SU-DHL-6 (cell line): ENCODE measurements around the gene CAPN14.

Source experiments
- EZH2phosphoT487 ChIP-seq: fragments of 200-600 bp; sonication (generic), shearing (Covaris generic); conservative IDR thresholded peaks from 2 replicates; pipeline ENCODE4 v1.6.1; 2018; ENCODE audit warnings: mild to moderate bottlenecking, antibody characterized with exemption, low read length, moderate library complexity, mixed read lengths
- TF ChIP-seq, protein P1 (sequence below): fragments of 200-600 bp; sonication (generic); IDR thresholded peaks from one replicate; pipeline ENCODE4 v1.5.1; 2017; ENCODE audit warnings: antibody characterized with exemption, mild to moderate bottlenecking, low read length, moderate library complexity; ENCODE audit not compliant: insufficient read depth, poor library complexity, severe bottlenecking

DNA sequence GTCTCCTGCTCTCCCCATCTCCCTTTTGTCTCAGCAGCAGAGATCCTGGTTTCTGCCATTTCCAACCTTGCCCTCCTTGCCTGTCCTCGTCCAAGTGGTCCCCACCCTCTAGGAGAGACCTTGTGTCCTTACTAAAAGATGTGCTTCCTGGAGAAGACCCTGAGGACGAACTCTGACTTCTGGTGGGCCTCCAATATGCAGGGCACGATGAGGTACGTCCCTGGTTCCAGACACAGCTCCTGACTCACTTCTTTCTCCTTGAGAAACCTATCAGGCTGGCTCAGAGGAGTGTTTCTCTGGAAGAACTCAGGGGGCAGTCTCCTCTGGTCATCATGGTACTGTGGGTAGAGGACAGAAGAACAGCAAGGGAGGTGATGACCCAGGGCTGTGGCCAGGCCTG is 28.2 kb downstream of the CAPN14 start:
- TF ChIP-seq, protein P1, sequence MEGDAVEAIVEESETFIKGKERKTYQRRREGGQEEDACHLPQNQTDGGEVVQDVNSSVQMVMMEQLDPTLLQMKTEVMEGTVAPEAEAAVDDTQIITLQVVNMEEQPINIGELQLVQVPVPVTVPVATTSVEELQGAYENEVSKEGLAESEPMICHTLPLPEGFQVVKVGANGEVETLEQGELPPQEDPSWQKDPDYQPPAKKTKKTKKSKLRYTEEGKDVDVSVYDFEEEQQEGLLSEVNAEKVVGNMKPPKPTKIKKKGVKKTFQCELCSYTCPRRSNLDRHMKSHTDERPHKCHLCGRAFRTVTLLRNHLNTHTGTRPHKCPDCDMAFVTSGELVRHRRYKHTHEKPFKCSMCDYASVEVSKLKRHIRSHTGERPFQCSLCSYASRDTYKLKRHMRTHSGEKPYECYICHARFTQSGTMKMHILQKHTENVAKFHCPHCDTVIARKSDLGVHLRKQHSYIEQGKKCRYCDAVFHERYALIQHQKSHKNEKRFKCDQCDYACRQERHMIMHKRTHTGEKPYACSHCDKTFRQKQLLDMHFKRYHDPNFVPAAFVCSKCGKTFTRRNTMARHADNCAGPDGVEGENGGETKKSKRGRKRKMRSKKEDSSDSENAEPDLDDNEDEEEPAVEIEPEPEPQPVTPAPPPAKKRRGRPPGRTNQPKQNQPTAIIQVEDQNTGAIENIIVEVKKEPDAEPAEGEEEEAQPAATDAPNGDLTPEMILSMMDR, result no peak
- TF ChIP-seq EZH2phosphoT487, result no peak
